ENCODE results near the gene NME4. TPM values are rescaled to one million over a fixed set of nuclear protein-coding genes. Genes with fewer than 3 reads are reported as not detected.
A peak's percentile ranks its signal among the peaks of the same experiment; 100 is the strongest.
"Not testable (repeated sequence)": the region's sequence is repeated elsewhere in the genome, so short reads cannot be mapped to it uniquely, and the experiment has no call there.

Gene NME4
- total RNA-seq, 2 experiments from 2014 or later, result 55.9 to 72.1 TPM

GRCh38 chr16:422179-422578, 25.2 kb downstream of the NME4 start:
- CTCF ChIA-PET, result interaction anchor here (0.5 to 1.2 kb wide), 3 partner anchors 21 to 39 kb away, joined by 3 read pairs; partner anchors contain the start of gene DECR2
- H3K36me3 Mint-ChIP-seq (ENCODE audit: low read depth); POLR2A ChIA-PET; ATAC-seq; H3K27me3 Mint-ChIP-seq; H3K4me3 Mint-ChIP-seq; H3K27ac Mint-ChIP-seq; H3K9me3 Mint-ChIP-seq (ENCODE audit: low read depth); DNase-seq: not testable (repeated sequence)
- H3K4me1 Mint-ChIP-seq, result peaks cover 12% of the 10 kb centered on the region
- intact Hi-C loops (cut with DNase I, micrococcal nuclease), result loop anchor here in 1 of 2 experiments (10.0 kb wide), 1 partner anchor 883 kb away; the partner anchor contains the start of gene UBE2I

GRCh38 chr16:424033-424622, 27.1 kb downstream of the NME4 start:
- H3K27ac Mint-ChIP-seq, result no peak overlapping the region

GRCh38 chr16:424623-425081, 27.7 kb downstream of the NME4 start:
- Mint-ChIP-seq H3K4me3 (peak overlapping the region; percentile 74), H3K4me1 (peaks cover 26% of the 10 kb centered on the region), H3K27me3 (peaks cover 5% of the 10 kb centered on the region), H3K27ac (no peak overlapping the region), H3K36me3 (ENCODE audit: low read depth) (no peaks in the 10 kb centered on the region), H3K9me3 (ENCODE audit: low read depth) (no peaks in the 10 kb centered on the region)
- ChIA-PET POLR2A (no interaction called here), CTCF (interaction anchor here (0.7 to 1.4 kb wide), 3 partner anchors 24 to 243 kb away, joined by 3 to 4 read pairs (median 3); partner anchors contain the start of gene DECR2)
- DNase-seq, result peak; percentile 10
- intact Hi-C loops (cut with DNase I, micrococcal nuclease), result loop anchor here (1.0 to 10.0 kb wide), 10 partner anchors 23 to 880 kb away; partner anchors contain the start of genes AXIN1 (in 1 of the 2), CAPN15 (in 1 of the 2), DECR2 (in 1 of the 2) and METTL26 (in 1 of the 2)
- ATAC-seq, result no peak

More at GRCh38 chr16:424033-424622, 27.1 kb downstream of the NME4 start:
- ATAC-seq (no peak), DNase-seq (no peak)
- POLR2A ChIA-PET, result no interaction called here
- intact Hi-C loops (cut with DNase I, micrococcal nuclease), result loop anchor here in 1 of 2 experiments (2.0 to 10.0 kb wide), 2 partner anchors 71 to 881 kb away; partner anchors contain the start of genes AXIN1 and UBE2I
- CTCF ChIA-PET, result interaction anchor here (0.7 kb wide), 1 partner anchor 242 kb away, joined by 3 read pairs; no protein-coding TSS in a partner anchor
- no peaks in the 10 kb centered on the region for H3K36me3 Mint-ChIP-seq (ENCODE audit: low read depth)
- H3K4me1 Mint-ChIP-seq, result peaks cover 26% of the 10 kb centered on the region
- H3K9me3 Mint-ChIP-seq (ENCODE audit: low read depth), result no peaks in the 10 kb centered on the region
- peaks cover 5% of the 10 kb centered on the region for H3K27me3 Mint-ChIP-seq
- peak overlapping the region; percentile 74 for H3K4me3 Mint-ChIP-seq

GRCh38 chr16:425082-425718, 28.2 kb downstream of the NME4 start, which contains the start of gene RAB11FIP3:
TSS of gene RAB11FIP3 (plus strand) at chr16:425649. CDS start at chr16:426007, 358 bp downstream.
- intact Hi-C loops (cut with DNase I, micrococcal nuclease), result loop anchor here (1.0 to 10.0 kb wide), 10 partner anchors 24 to 880 kb away; partner anchors contain the start of genes AXIN1 (in 1 of the 2), CAPN15 (in 1 of the 2), DECR2 (in 1 of the 2) and METTL26 (in 1 of the 2)
- peak within 1 kb of the TSS; percentile 47 for H3K27ac Mint-ChIP-seq
- ChIA-PET CTCF (interaction anchor here (0.6 to 1.4 kb wide), 3 partner anchors 24 to 259 kb away, joined by 3 to 4 read pairs (median 3); partner anchors contain the start of genes DECR2 and JMJD8), POLR2A (interaction anchor here (0.6 kb wide), 1 partner anchor 33 kb away, joined by 5 read pairs; no protein-coding TSS in a partner anchor)
- peak; percentile 93 for ATAC-seq
- H3K9me3 Mint-ChIP-seq (ENCODE audit: low read depth), result no peaks in the 10 kb centered on the region
- peak; percentile 90 for DNase-seq
- H3K4me1 Mint-ChIP-seq, result peaks cover 30% of the 10 kb centered on the region
- peaks cover 5% of the 10 kb centered on the region for H3K27me3 Mint-ChIP-seq
- no peaks in the 10 kb centered on the region for H3K36me3 Mint-ChIP-seq (ENCODE audit: low read depth)
- H3K4me3 Mint-ChIP-seq, result peak within 1 kb of the TSS; percentile 74

- Mint-ChIP-seq H3K9me3 (ENCODE audit: low read depth) (no peaks in the 10 kb centered on the region), H3K27ac (no peak overlapping the region), H3K36me3 (ENCODE audit: low read depth) (no peaks in the 10 kb centered on the region), H3K4me1 (peaks cover 30% of the 10 kb centered on the region), H3K27me3 (peaks cover 5% of the 10 kb centered on the region), H3K4me3 (peak overlapping the region; percentile 74)
- CTCF ChIA-PET, result interaction anchor here (0.6 to 1.4 kb wide), 5 partner anchors 11 to 258 kb away, joined by 3 to 4 read pairs (median 3); partner anchors contain the start of genes DECR2 and JMJD8
- intact Hi-C loops (cut with DNase I, micrococcal nuclease), result loop anchor here (1.0 to 10.0 kb wide), 10 partner anchors 24 to 879 kb away; partner anchors contain the start of genes AXIN1 (in 1 of the 2), CAPN15 (in 1 of the 2), DECR2 (in 1 of the 2) and METTL26 (in 1 of the 2)
- ATAC-seq (peak; percentile 68), DNase-seq (no peak)
- POLR2A ChIA-PET, result interaction anchor here (0.6 kb wide), 1 partner anchor 34 kb away, joined by 5 read pairs; no protein-coding TSS in a partner anchor
Measured at GRCh38 chr16:425740-426114, 28.7 kb downstream of the NME4 start.

GRCh38 chr16:426115-426905, 29.3 kb downstream of the NME4 start:
- CTCF ChIA-PET, result interaction anchor here (1.0 to 1.4 kb wide), 3 partner anchors 10 to 61 kb away, joined by 3 to 4 read pairs (median 3); partner anchors contain the start of gene DECR2
- POLR2A ChIA-PET, result interaction anchor here (0.6 kb wide), 1 partner anchor 35 kb away, joined by 5 read pairs; no protein-coding TSS in a partner anchor
- Mint-ChIP-seq H3K4me3 (peak overlapping the region; percentile 74), H3K27me3 (peaks cover 5% of the 10 kb centered on the region), H3K36me3 (ENCODE audit: low read depth) (no peaks in the 10 kb centered on the region), H3K9me3 (ENCODE audit: low read depth) (no peaks in the 10 kb centered on the region), H3K27ac (peak overlapping the region; percentile 13), H3K4me1 (peaks cover 30% of the 10 kb centered on the region)
- intact Hi-C loops (cut with DNase I, micrococcal nuclease), result loop anchor here (5.0 to 10.0 kb wide), 2 partner anchors 34 to 878 kb away; partner anchors contain the start of gene UBE2I (in 1 of the 2)
- DNase-seq (peak; percentile 32), ATAC-seq (no peak)

GRCh38 chr16:426906-427249, 29.9 kb downstream of the NME4 start:
- intact Hi-C loops (cut with DNase I, micrococcal nuclease), result loop anchor here (5.0 to 10.0 kb wide), 2 partner anchors 35 to 878 kb away; partner anchors contain the start of gene UBE2I (in 1 of the 2)
- POLR2A ChIA-PET, result no interaction called here
- Mint-ChIP-seq H3K4me3 (peak overlapping the region; percentile 74), H3K27ac (no peak overlapping the region), H3K36me3 (ENCODE audit: low read depth) (no peaks in the 10 kb centered on the region), H3K27me3 (peaks cover 5% of the 10 kb centered on the region), H3K4me1 (peaks cover 30% of the 10 kb centered on the region), H3K9me3 (ENCODE audit: low read depth) (no peaks in the 10 kb centered on the region)
- no peak for DNase-seq
- no peak for ATAC-seq
- CTCF ChIA-PET, result interaction anchor here (1.0 to 1.3 kb wide), 2 partner anchors 10 to 61 kb away, joined by 3 read pairs; no protein-coding TSS in a partner anchor

- ChIA-PET CTCF (interaction anchor here (1.3 kb wide), 1 partner anchor 60 kb away, joined by 3 read pairs; no protein-coding TSS in a partner anchor), POLR2A (no interaction called here)
- H3K27me3 Mint-ChIP-seq, result peaks cover 5% of the 10 kb centered on the region
- ATAC-seq (no peak), DNase-seq (no peak)
- intact Hi-C loops (cut with DNase I, micrococcal nuclease), result loop anchor here (5.0 to 10.0 kb wide), 2 partner anchors 35 to 878 kb away; partner anchors contain the start of gene UBE2I (in 1 of the 2)
- H3K9me3 Mint-ChIP-seq (ENCODE audit: low read depth), result no peaks in the 10 kb centered on the region
- H3K4me1 Mint-ChIP-seq, result peaks cover 30% of the 10 kb centered on the region
- H3K27ac Mint-ChIP-seq, result no peak overlapping the region
- H3K4me3 Mint-ChIP-seq, result peak overlapping the region; percentile 74
- no peaks in the 10 kb centered on the region for H3K36me3 Mint-ChIP-seq (ENCODE audit: low read depth)
Measured at GRCh38 chr16:427250-427649, 30.3 kb downstream of the NME4 start.

GRCh38 chr16:430904-431303, 33.9 kb downstream of the NME4 start:
- H3K27ac Mint-ChIP-seq, result no peak overlapping the region
- POLR2A ChIA-PET, result interaction anchor here (0.6 kb wide), 1 partner anchor 169 kb away, joined by 3 read pairs; no protein-coding TSS in a partner anchor
- no peaks in the 10 kb centered on the region for H3K9me3 Mint-ChIP-seq (ENCODE audit: low read depth)
- peaks cover 22% of the 10 kb centered on the region for H3K4me1 Mint-ChIP-seq
- H3K36me3 Mint-ChIP-seq (ENCODE audit: low read depth), result no peaks in the 10 kb centered on the region
- ATAC-seq, result no peak
- intact Hi-C loops (cut with DNase I, micrococcal nuclease), result no loop called here
- H3K4me3 Mint-ChIP-seq, result no peak overlapping the region
- CTCF ChIA-PET, result interaction anchor here (0.7 kb wide), 1 partner anchor 89 kb away, joined by 3 read pairs; no protein-coding TSS in a partner anchor
- DNase-seq, result no peak
- no peaks in the 10 kb centered on the region for H3K27me3 Mint-ChIP-seq

- Mint-ChIP-seq H3K36me3 (ENCODE audit: low read depth) (no peaks in the 10 kb centered on the region), H3K27ac (no peak overlapping the region), H3K9me3 (ENCODE audit: low read depth) (no peaks in the 10 kb centered on the region), H3K4me1 (no peaks in the 10 kb centered on the region), H3K4me3 (no peak overlapping the region), H3K27me3 (no peaks in the 10 kb centered on the region)
- ChIA-PET POLR2A (no interaction called here), CTCF (no interaction called here)
- ATAC-seq (no peak), DNase-seq (no peak)
- intact Hi-C loops (cut with DNase I, micrococcal nuclease), result no loop called here
Measured at GRCh38 chr16:440627-441026, 43.6 kb downstream of the NME4 start.
